HL-60/S4 treated with phorbol 12-myristate 13-acetate at 8.2 ng/mL for 4 days and 3 days (cell line): ENCODE data around the gene ARHGEF25.

ENCODE experiments used
- in situ Hi-C: fragments of 300-500 bp; cut with MboI; formaldehyde crosslinking; loops from 2 replicates; pipeline ENCODE4 v1.15.0; 2022; ENCODE audit warnings: low sequenced_read_pairs

The ARHGEF25 gene

GRCh38 chr12:57620936-57621496, 9.8 kb downstream of the ARHGEF25 start:
- in situ Hi-C loops: no loop called here

- in situ Hi-C loops: no loop called here
Observed at GRCh38 chr12:57621497-57622292, 10.5 kb downstream of the ARHGEF25 start.

DNA sequence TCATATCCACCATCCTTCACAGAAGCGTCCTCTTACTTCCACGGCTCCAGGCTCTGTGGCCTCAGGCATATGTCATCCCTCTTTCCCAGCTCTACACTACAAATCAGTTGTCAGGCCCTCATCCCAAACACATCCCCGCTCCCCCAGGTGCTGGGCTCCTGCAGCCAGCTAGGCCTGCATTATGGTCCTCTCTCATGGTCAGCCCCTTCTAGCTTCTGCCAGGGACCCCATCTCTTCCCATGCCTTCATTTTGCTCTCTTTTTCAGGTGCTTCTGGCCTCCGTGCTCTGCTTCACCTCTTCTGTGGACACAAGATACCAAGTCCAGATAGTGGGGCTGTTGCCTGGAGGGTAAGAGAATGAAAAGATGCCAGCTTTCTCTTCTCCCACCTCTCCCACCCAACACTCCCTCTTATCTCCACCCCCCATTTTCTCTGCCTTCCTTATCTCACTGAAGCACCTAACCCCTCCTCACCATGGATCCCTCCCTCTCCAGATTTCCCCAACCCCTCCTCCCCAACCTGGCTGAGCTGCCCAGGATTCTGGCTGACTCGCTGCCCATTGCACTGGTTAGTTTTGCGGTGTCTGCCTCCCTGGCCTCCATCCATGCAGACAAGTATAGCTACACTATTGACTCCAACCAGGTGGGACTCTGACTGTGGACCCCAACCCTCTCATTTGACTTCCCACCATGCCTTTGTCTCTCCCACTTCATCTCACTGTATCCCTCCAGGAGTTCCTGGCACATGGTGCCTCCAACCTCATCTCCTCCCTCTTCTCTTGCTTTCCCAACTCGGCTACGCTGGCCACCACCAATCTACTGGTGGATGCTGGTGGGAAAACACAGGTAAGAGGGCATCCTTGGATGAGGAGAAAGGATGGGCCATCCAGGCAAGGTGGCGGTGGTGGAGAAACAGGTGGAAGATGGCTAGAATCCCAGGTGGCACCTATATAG, 11.3 kb downstream of the ARHGEF25 start:
- in situ Hi-C loops: no loop called here

DNA sequence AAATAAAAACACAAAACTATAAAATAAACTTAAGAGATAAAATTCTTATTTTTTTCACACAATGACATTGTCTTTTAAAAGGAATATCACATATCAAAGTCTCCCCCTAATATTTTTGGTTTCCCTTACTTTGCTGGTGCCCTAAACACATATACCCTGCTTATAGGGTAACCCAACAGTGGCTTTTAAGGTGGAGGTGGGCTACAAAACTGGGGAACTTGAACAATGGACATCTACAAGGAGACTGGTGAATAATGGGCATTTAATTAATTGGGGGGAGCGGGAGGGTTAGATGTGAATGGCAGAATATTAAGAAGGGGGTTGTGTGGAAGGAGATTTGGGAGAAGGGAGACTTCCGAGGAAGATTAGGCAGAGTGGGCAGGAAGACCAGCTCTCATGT, 12.2 kb downstream of the ARHGEF25 start:
- in situ Hi-C loops: no loop called here

GRCh38 chr12:57623811-57624390, 12.7 kb downstream of the ARHGEF25 start:
- in situ Hi-C loops: no loop called here

GRCh38 chr12:57624441-57625220, 13.4 kb downstream of the ARHGEF25 start:
- in situ Hi-C loops: no loop called here

DNA sequence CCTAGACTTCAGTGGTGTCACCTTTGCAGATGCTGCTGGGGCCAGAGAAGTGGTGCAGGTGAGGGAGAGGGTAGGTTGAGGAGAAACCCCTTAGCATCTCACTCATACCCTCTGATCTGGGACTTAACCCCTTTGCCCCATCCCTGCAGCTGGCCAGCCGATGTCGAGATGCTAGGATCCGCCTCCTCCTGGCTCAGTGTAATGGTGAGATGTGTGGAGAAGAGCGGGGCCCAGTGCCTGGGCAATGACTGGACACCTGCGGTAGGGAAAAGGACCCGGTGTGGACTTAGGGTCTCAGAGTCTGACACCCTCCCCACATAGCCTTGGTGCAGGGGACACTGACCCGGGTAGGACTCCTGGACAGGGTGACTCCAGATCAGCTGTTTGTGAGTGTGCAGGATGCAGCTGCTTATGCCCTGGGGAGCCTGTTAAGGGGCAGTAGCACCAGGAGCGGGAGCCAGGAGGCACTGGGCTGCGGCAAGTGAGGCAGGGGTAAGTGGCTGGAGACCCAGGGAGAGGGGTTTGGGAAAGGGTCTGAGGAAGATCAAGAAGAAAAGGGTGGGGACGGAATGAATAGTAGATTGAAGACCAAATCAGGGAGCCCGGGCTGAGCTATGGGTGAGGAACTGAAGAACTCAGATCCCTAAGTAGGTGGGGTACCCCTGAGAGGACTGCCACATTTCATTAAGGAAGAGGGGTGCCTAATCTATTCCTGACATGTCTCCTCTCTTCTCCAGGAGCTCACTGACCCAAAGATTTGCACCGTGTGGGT, 14.2 kb downstream of the ARHGEF25 start:
- in situ Hi-C loops: no loop called here

DNA sequence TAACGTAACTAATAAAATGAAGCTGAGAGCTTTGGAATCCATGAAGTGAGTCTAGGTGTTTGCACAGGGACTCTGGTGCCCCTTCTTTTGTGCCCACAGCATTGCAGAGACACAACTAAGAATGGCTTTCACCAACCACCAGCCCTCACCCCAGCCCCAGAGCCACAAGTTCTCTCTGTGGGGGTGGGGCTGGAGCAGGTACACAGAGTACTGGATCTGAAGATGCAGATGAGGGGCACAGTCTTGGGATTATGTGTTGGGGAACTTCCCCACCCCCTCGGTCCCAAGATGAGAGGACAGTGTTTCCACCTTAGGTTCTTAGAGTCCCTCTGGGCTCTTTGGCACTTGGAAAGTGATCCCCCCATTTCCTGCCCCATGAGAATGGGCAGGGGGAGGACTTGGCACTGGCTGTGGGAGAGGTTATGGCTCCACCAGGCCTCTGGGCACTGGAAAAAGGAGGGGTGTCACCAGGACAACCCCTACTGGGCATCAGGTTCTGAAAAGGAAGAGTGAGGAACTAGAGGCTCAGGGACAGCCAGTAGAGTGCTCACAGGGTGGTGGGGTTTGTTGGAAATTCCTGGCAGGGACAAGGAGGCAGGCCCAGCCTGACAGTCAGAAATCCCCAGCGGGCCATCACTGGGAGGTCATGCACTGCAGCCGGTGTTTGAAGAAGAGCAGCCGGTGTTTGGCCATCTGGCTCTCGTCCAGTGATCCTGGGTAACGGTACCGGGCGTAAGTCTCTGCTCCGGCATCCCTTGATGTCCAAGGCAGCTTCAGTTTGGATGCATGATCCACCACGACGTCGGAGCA, 15.1 kb downstream of the ARHGEF25 start:
- in situ Hi-C loops: no loop called here

DNA sequence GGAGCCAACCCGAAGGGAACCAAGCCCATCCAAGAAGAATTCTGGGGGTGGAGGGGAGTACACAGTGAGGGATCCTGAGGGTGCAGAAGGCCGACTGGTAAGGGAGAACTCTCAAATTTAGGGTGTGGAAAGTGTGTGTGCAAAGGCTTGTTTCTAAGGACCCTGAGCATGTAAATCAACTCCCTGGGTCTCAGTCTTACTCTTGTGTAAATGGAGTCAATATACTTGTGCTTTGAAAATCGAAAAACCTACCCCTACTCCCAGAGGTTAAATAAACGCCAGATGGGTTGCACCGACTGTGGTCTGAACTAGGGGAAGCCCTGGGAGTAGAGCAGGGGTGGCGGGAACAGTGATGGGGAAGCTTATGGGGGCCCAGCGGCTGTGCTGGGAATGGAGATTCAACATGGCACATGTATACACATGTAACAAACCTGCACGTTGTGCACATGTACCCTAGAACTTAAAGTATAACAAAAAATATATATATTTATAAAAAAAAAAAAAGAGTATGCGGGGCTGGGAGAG, 15.7 kb downstream of the ARHGEF25 start:
- in situ Hi-C loops: no loop called here

DNA sequence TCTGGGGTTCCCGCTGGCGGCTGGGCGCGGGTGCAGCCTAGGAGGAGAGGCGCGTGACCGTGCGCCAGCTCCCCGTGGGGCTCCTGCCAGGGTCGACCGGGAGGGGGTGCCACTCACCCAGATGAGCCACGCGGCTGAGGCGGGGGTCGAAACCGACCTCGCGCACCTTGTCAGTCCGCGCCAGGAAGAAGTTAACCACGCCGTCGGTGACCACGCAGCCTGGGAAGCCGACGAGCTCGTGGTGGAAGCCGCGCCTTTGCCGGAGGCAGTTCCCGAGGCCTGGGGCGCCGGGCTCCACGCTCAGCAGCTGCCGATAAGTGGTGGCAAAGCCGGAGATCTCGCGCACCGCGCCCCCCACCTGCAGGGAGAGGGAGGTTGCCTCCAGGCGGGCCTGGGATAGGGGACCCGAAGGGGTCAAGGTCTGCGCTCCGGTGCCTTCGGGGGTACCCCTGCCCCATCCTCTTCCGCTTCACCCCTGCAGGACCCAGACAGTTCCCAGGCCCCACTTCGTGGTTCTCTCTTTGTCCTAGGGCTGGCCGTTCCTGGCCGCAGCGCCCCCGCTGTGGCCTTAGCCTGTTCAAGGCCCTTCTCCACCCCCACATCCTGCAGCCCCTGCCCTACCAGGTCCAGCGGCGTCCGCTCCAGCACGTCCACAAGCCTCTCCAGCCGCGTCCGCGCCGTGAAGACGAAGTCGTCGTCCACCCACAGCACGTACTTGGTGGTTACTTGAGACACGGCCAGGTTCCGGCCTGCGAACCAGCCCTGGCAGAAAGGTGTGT, 16.5 kb downstream of the ARHGEF25 start:
- in situ Hi-C loops: no loop called here

DNA sequence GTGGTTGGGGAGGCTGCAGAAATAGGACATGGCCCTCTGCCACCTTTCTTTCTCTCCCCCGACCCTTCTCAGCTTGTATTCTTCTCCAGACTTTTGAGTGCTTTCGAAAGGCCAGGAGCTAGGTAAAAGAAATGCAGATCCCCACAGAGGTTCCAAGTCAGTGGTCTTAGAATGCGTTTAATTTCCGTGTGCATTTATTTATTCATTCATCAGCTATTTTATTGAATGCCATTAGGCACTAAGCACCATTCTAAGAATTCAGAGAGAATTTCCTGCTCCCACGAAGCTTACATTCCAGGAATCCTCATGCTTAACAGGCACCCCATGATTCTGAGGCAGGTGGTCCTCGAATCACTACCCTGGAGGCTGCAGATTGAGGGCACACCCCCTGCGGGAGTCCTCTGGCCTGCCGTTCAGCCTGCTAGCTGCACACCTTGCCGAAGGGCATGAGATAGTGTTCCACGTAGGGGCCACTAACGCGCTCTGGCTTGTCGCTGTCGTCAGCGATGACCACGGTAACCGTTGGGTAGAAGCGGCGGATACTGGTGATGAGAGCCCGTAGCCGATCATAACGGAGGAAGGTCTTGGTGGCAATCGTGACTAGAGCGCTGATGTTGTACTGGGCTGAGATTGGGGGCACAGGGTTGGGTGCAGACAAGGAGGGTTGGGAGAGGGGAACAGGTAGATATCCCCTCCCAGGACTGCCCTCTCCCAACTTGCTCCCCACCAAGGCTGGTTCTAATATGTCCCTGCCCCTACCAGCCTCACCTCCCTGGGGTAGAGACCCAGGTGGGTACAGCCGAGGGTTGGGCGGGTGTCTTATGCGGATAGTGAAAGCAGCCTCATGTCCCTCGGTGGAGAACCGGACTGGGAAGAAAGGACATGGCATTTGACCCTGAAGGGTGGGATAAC, 17.3 kb downstream of the ARHGEF25 start:
- in situ Hi-C loops: no loop called here

DNA sequence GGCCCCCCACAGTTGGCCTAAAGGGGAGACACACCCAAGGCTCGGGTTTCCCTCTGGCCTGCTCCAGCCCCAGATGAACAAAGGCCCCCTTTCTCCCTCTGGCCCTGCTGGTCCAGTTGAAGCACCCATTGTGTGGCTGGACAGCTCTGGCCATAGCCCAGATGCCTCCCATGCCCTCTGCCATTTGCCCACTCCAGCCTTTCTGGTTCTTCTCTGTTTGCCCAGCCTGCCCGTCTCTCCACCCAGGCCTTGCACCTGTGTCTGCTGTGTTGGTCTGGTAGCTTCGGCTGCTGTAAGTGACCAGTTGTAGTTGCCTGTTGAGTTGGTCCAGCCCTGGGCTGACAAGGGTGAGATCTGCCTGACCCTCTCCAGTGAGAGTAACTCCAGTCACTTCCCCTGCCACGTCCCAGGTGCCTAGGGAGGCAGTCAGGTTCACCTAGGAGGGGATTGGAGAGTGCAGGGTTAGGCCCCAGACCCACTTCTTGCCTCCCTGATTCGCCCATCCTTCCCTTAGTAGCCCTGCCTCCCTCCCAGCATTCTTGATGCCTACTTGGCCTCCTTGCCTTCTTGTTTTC, 18.7 kb downstream of the ARHGEF25 start:
- in situ Hi-C loops: no loop called here

GRCh38 chr12:57630891-57631433, 19.7 kb downstream of the ARHGEF25 start:
- in situ Hi-C loops: no loop called here

GRCh38 chr12:57631566-57632072, 20.4 kb downstream of the ARHGEF25 start:
- in situ Hi-C loops: no loop called here

DNA sequence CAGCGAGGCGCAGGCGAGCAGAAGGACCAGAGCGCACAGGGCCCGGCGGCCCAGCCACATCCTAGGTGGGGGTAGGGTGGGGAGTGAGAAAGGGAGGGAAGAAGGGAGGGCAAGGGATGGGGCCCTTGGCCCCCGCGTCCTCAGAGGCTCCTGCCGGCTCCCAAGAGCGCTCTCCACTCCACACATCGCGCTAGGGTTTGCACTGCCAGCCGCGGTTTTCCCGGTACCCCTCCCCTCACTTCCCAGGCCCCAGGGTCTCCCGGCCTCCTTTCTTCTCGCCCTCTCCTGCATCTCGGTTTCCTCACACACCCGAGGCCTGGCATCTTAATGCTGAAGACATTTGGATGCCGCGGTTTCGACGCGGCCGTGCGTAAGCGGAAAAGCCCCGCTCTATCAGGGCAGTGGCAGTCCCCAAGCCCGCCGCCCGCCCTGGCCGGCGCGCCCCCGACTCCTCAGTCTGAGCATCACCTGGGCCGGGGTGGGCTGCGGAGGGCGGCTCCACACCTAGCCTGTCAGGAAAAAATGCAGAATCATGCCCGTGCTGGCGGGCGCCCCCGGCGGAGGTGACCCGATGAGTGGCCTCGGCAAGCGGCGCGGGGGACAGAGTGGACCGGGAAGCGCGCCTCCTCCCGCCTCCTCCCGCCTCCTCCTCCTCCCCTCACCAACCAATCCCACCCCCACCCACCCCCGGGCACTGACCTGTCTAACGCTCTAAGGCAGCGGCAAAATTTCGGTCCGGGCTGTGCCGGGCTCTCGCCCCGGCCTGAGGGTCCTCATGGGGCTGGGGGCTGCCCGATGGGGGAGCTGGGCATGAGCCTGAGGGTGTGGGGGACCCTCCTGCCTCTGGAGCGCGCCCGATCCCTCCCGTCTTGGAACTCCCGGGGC, 21.1 kb downstream of the ARHGEF25 start:
- in situ Hi-C loops: no loop called here
